WTC11 (cell line): Measurements from ENCODE around the gene CHAT. TPM values are rescaled to one million over a fixed set of nuclear protein-coding genes. Genes with fewer than 3 reads are reported as not detected.

Source experiments
- ATAC-seq: fragments of 200-7000 bp; cut with Tn5 transposase; 2 replicates; pipeline ENCODE4 v1.10.0; 2021; ENCODE audit warnings: mild to moderate bottlenecking, moderate library complexity
- CTCF ChIA-PET: fragments of 300-600 bp; sonication (Branson Sonifier 250); formaldehyde crosslinking; loops from one replicate; lab custom pipeline; 2021; ENCODE audit warnings: antibody characterized with exemption; lab: Charles Lee
- POLR2A ChIA-PET: fragments of 350-600 bp; sonication (Branson Sonifier 250); formaldehyde crosslinking; loops from one replicate; lab custom pipeline; 2021; ENCODE audit warnings: antibody characterized with exemption; lab: Charles Lee
- DNase-seq: peaks from one replicate; pipeline ENCODE4 v3.0.0; 2021; ENCODE audit warnings: low spot score
- H3K27ac Mint-ChIP-seq: 2 replicates; pipeline ENCODE4 v1.8.0; 2021; ENCODE audit warnings: mixed read lengths
- H3K27me3 Mint-ChIP-seq: 2 replicates; pipeline ENCODE4 v1.8.0; 2021; ENCODE audit warnings: low read depth, mild to moderate bottlenecking, moderate library complexity, mixed read lengths
- H3K36me3 Mint-ChIP-seq: 2 replicates; pipeline ENCODE4 v1.8.0; 2021; ENCODE audit warnings: mixed read lengths
- H3K4me1 Mint-ChIP-seq: 2 replicates; pipeline ENCODE4 v1.8.0; 2022; ENCODE audit warnings: mixed read lengths
- H3K4me3 Mint-ChIP-seq: 2 replicates; pipeline ENCODE4 v1.8.0; 2021; ENCODE audit warnings: mild to moderate bottlenecking, moderate library complexity, mixed read lengths
- H3K9me3 Mint-ChIP-seq: 2 replicates; pipeline ENCODE4 v1.8.0; 2021; ENCODE audit warnings: mixed read lengths
- ATF3 ChIP-seq: sonication (generic); formaldehyde crosslinking; conservative IDR thresholded peaks from 2 replicates; pipeline ENCODE4 v1.8.1; 2022; ENCODE audit warnings: mild to moderate bottlenecking, missing genetic modification reagents
- CREB1 ChIP-seq: sonication (generic); formaldehyde crosslinking; IDR thresholded peaks from 2 replicates; pipeline ENCODE4 v1.8.0; 2023; ENCODE audit warnings: mild to moderate bottlenecking, missing genetic modification reagents
- ELF4 ChIP-seq: sonication (generic); formaldehyde crosslinking; IDR thresholded peaks from 2 replicates; pipeline ENCODE4 v1.8.1; 2022; ENCODE audit warnings: low read depth, mild to moderate bottlenecking, moderate library complexity, missing genetic modification reagents
- EMX1 ChIP-seq: fragments of 250-450 bp; sonication (Bioruptor Pico); IDR thresholded peaks from 2 replicates; pipeline ENCODE4 v1.8.0; 2021; ENCODE audit warnings: mild to moderate bottlenecking
- ERG ChIP-seq: fragments of 250-450 bp; sonication (Bioruptor Pico); IDR thresholded peaks from 2 replicates; pipeline ENCODE4 v1.8.0; 2021; ENCODE audit warnings: mild to moderate bottlenecking
- FOXP1 ChIP-seq: sonication (generic); formaldehyde crosslinking; IDR thresholded peaks from 2 replicates; pipeline ENCODE4 v1.8.0; 2022; ENCODE audit warnings: missing genetic modification reagents, mild to moderate bottlenecking, moderate library complexity, borderline replicate concordance
- NFE2L1 ChIP-seq: sonication (generic); formaldehyde crosslinking; IDR thresholded peaks from 2 replicates; pipeline ENCODE4 v1.8.1; 2023; ENCODE audit warnings: missing genetic modification reagents
- NR2C2 ChIP-seq: sonication (generic); formaldehyde crosslinking; IDR thresholded peaks from 2 replicates; pipeline ENCODE4 v1.8.0; 2022; ENCODE audit warnings: mild to moderate bottlenecking, missing genetic modification reagents
- NR3C1 ChIP-seq: sonication (generic); formaldehyde crosslinking; conservative IDR thresholded peaks from 2 replicates; pipeline ENCODE4 v1.8.1; 2023; ENCODE audit warnings: low read depth, mild to moderate bottlenecking, missing genetic modification reagents
- OVOL2 ChIP-seq: fragments of 250-450 bp; sonication (Bioruptor Pico); IDR thresholded peaks from 2 replicates; pipeline ENCODE4 v1.9.0; 2021; ENCODE audit warnings: mild to moderate bottlenecking, borderline replicate concordance
- PRRX2 ChIP-seq: fragments of 250-450 bp; sonication (Bioruptor Pico); IDR thresholded peaks from 2 replicates; pipeline ENCODE4 v1.8.0; 2021; ENCODE audit warnings: mild to moderate bottlenecking
- SMAD3 ChIP-seq: sonication (generic); formaldehyde crosslinking; IDR thresholded peaks from 2 replicates; pipeline ENCODE4 v1.8.0; 2022; ENCODE audit warnings: missing genetic modification reagents, mild to moderate bottlenecking, borderline replicate concordance
- TP53 ChIP-seq: sonication (generic); formaldehyde crosslinking; IDR thresholded peaks from 2 replicates; pipeline ENCODE4 v1.8.1; 2023; ENCODE audit warnings: mild to moderate bottlenecking, missing genetic modification reagents
- ZNF317 ChIP-seq: sonication (generic); formaldehyde crosslinking; IDR thresholded peaks from 2 replicates; pipeline ENCODE4 v1.8.1; 2023; ENCODE audit warnings: low read depth, mild to moderate bottlenecking, moderate library complexity, missing genetic modification reagents, borderline replicate concordance
- ZNF396 ChIP-seq: fragments of 250-450 bp; sonication (Bioruptor Pico); IDR thresholded peaks from 2 replicates; pipeline ENCODE4 v1.8.0; 2021; ENCODE audit warnings: mild to moderate bottlenecking, moderate library complexity, borderline replicate concordance
- ZSCAN18 ChIP-seq: fragments of 250-450 bp; sonication (Bioruptor Pico); IDR thresholded peaks from 2 replicates; pipeline ENCODE4 v2.1.2; 2022; ENCODE audit warnings: mild to moderate bottlenecking, moderate library complexity
- total RNA-seq: library from RNA; stranded (reverse); gene quantifications from 3 replicates; pipeline ENCODE4 v1.2.3, GENCODE V29; 2021
- TF ChIP-seq, protein P1 (sequence below): sonication (generic); formaldehyde crosslinking; IDR thresholded peaks from 2 replicates; pipeline ENCODE4 v1.8.0; 2022; ENCODE audit warnings: mild to moderate bottlenecking, missing genetic modification reagents
- TF ChIP-seq, protein P2 (sequence below): sonication (generic); formaldehyde crosslinking; IDR thresholded peaks from 2 replicates; pipeline ENCODE4 v1.8.0; 2023; ENCODE audit warnings: mild to moderate bottlenecking, missing genetic modification reagents
- TF ChIP-seq, protein P3 (sequence below): sonication (generic); formaldehyde crosslinking; IDR thresholded peaks from 2 replicates; pipeline ENCODE4 v1.8.0; 2022; ENCODE audit warnings: mild to moderate bottlenecking, missing genetic modification reagents
- TF ChIP-seq, protein P4 (sequence below): sonication (generic); formaldehyde crosslinking; IDR thresholded peaks from 2 replicates; pipeline ENCODE4 v1.8.0; 2022; ENCODE audit warnings: mild to moderate bottlenecking, missing genetic modification reagents
- TF ChIP-seq, protein P5 (sequence below): sonication (generic); formaldehyde crosslinking; IDR thresholded peaks from 2 replicates; pipeline ENCODE4 v1.8.1; 2022; ENCODE audit warnings: low read depth, mild to moderate bottlenecking, moderate library complexity, missing genetic modification reagents, borderline replicate concordance
- TF ChIP-seq, protein P6 (sequence below): fragments of 250-450 bp; sonication (Bioruptor Pico); IDR thresholded peaks from 2 replicates; pipeline ENCODE4 v1.9.0; 2021; ENCODE audit warnings: moderate library complexity, mild to moderate bottlenecking, inconsistent platforms, borderline replicate concordance

Gene CHAT
- total RNA-seq, 1 experiment from 2014 or later = not detected

GRCh38 chr10:49667991-49668390 is 54.2 kb downstream of the CHAT start (continued):
- TF ChIP-seq OVOL2 (CRISPR knock-in tag) = no peak
- TF ChIP-seq, protein P1, sequence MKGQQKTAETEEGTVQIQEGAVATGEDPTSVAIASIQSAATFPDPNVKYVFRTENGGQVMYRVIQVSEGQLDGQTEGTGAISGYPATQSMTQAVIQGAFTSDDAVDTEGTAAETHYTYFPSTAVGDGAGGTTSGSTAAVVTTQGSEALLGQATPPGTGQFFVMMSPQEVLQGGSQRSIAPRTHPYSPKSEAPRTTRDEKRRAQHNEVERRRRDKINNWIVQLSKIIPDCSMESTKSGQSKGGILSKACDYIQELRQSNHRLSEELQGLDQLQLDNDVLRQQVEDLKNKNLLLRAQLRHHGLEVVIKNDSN (CRISPR knock-in tag) = no peak
- no peak for TF ChIP-seq ZSCAN18 (CRISPR knock-in tag)
- no peak for TF ChIP-seq ZNF396
- TF ChIP-seq ZNF317 (CRISPR knock-in tag) = no peak
- no peak for TF ChIP-seq NR3C1 (CRISPR knock-in tag)
- TF ChIP-seq, protein P2, sequence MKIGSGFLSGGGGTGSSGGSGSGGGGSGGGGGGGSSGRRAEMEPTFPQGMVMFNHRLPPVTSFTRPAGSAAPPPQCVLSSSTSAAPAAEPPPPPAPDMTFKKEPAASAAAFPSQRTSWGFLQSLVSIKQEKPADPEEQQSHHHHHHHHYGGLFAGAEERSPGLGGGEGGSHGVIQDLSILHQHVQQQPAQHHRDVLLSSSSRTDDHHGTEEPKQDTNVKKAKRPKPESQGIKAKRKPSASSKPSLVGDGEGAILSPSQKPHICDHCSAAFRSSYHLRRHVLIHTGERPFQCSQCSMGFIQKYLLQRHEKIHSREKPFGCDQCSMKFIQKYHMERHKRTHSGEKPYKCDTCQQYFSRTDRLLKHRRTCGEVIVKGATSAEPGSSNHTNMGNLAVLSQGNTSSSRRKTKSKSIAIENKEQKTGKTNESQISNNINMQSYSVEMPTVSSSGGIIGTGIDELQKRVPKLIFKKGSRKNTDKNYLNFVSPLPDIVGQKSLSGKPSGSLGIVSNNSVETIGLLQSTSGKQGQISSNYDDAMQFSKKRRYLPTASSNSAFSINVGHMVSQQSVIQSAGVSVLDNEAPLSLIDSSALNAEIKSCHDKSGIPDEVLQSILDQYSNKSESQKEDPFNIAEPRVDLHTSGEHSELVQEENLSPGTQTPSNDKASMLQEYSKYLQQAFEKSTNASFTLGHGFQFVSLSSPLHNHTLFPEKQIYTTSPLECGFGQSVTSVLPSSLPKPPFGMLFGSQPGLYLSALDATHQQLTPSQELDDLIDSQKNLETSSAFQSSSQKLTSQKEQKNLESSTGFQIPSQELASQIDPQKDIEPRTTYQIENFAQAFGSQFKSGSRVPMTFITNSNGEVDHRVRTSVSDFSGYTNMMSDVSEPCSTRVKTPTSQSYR (CRISPR knock-in tag) = no peak
- TF ChIP-seq ELF4 = no peak
- TF ChIP-seq NR2C2 = no peak
- no peak for TF ChIP-seq PRRX2 (CRISPR knock-in tag)
- TF ChIP-seq, protein P3, sequence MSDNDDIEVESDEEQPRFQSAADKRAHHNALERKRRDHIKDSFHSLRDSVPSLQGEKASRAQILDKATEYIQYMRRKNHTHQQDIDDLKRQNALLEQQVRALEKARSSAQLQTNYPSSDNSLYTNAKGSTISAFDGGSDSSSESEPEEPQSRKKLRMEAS = no peak
- TF ChIP-seq TP53 = no peak

- Mint-ChIP-seq H3K27me3 (peaks cover 54% of the 10 kb centered on the region), H3K27ac (no peak overlapping the region)
- ATAC-seq = no peak
Measured at GRCh38 chr10:49668684-49669083, 54.8 kb downstream of the CHAT start.

GRCh38 chr10:49678827-49679479 is 65.1 kb downstream of the CHAT start:
- Mint-ChIP-seq H3K4me3 (peak overlapping the region; percentile 70), H3K27ac (no peak overlapping the region), H3K36me3 (peaks cover 4% of the 10 kb centered on the region), H3K9me3 (peaks cover 30% of the 10 kb centered on the region), H3K4me1 (0 out of 2 replicates have a peak, but pooled peaks cover 6% of the 10 kb centered on the region), H3K27me3 (peaks cover 98% of the 10 kb centered on the region)
- CTCF ChIA-PET = interaction anchor here (1.0 to 1.6 kb wide), 2 partner anchors 12 to 271 kb away, joined by 4 to 11 read pairs; no protein-coding TSS in a partner anchor
- ATAC-seq = peak; percentile 10; the same call in 1 of the 2 replicates
- POLR2A ChIA-PET = interaction anchor here (0.6 to 1.6 kb wide), 3 partner anchors 11 to 14 kb away, joined by 3 to 4 read pairs (median 3); no protein-coding TSS in a partner anchor
- no peak for DNase-seq
- TF ChIP-seq ATF3 (CRISPR knock-in tag) = no peak
- TF ChIP-seq ERG (CRISPR knock-in tag) = no peak
- TF ChIP-seq NFE2L1 (CRISPR knock-in tag) = no peak
- no peak for TF ChIP-seq OVOL2 (CRISPR knock-in tag)
- TF ChIP-seq, protein P4, sequence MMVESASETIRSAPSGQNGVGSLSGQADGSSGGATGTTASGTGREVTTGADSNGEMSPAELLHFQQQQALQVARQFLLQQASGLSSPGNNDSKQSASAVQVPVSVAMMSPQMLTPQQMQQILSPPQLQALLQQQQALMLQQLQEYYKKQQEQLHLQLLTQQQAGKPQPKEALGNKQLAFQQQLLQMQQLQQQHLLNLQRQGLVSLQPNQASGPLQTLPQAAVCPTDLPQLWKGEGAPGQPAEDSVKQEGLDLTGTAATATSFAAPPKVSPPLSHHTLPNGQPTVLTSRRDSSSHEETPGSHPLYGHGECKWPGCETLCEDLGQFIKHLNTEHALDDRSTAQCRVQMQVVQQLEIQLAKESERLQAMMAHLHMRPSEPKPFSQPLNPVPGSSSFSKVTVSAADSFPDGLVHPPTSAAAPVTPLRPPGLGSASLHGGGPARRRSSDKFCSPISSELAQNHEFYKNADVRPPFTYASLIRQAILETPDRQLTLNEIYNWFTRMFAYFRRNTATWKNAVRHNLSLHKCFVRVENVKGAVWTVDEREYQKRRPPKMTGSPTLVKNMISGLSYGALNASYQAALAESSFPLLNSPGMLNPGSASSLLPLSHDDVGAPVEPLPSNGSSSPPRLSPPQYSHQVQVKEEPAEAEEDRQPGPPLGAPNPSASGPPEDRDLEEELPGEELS (CRISPR knock-in tag) = no peak
- TF ChIP-seq EMX1 (CRISPR knock-in tag) = no peak
- TF ChIP-seq, protein P5, sequence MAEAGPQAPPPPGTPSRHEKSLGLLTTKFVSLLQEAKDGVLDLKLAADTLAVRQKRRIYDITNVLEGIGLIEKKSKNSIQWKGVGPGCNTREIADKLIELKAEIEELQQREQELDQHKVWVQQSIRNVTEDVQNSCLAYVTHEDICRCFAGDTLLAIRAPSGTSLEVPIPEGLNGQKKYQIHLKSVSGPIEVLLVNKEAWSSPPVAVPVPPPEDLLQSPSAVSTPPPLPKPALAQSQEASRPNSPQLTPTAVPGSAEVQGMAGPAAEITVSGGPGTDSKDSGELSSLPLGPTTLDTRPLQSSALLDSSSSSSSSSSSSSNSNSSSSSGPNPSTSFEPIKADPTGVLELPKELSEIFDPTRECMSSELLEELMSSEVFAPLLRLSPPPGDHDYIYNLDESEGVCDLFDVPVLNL = no peak

More at GRCh38 chr10:49668684-49669083, 54.8 kb downstream of the CHAT start:
- Mint-ChIP-seq H3K4me1 (peaks cover 3% of the 10 kb centered on the region; the same call in 1 of the 2 replicates), H3K4me3 (no peak overlapping the region), H3K9me3 (no peaks in the 10 kb centered on the region), H3K36me3 (no peaks in the 10 kb centered on the region)
- ChIA-PET POLR2A (no interaction called here), CTCF (interaction anchor here (1.0 kb wide), 1 partner anchor 76 kb away, joined by 3 read pairs; no protein-coding TSS in a partner anchor)
- no peak for DNase-seq
- TF ChIP-seq, protein P6, sequence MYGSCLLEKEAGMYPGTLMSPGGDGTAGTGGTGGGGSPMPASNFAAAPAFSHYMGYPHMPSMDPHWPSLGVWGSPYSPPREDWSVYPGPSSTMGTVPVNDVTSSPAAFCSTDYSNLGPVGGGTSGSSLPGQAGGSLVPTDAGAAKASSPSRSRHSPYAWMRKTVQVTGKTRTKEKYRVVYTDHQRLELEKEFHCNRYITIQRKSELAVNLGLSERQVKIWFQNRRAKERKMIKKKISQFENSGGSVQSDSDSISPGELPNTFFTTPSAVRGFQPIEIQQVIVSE = no peak
- no peak for TF ChIP-seq EMX1 (CRISPR knock-in tag)
- TF ChIP-seq SMAD3 = no peak
- no peak for TF ChIP-seq FOXP1 (CRISPR knock-in tag)
- TF ChIP-seq ZNF317 (CRISPR knock-in tag) = no peak
- TF ChIP-seq CREB1 (CRISPR knock-in tag) = no peak
